Stimulated activated CD4-positive, alpha-beta T cell treated with anti-CD3 and anti-CD28 coated beads, Interleukin-15, amount 100 ng/mL, for 1 hour (primary cell): Measurements from ENCODE around the gene TPI1.

Experiments used
- DNase-seq, 2 donors: peaks; one replicate each; pipeline ENCODE4 v3.0.0-alpha.2; 2020; ENCODE audit warnings: low read depth in 1 of 2, low spot score in 1 of 2

Gene TPI1

DNA sequence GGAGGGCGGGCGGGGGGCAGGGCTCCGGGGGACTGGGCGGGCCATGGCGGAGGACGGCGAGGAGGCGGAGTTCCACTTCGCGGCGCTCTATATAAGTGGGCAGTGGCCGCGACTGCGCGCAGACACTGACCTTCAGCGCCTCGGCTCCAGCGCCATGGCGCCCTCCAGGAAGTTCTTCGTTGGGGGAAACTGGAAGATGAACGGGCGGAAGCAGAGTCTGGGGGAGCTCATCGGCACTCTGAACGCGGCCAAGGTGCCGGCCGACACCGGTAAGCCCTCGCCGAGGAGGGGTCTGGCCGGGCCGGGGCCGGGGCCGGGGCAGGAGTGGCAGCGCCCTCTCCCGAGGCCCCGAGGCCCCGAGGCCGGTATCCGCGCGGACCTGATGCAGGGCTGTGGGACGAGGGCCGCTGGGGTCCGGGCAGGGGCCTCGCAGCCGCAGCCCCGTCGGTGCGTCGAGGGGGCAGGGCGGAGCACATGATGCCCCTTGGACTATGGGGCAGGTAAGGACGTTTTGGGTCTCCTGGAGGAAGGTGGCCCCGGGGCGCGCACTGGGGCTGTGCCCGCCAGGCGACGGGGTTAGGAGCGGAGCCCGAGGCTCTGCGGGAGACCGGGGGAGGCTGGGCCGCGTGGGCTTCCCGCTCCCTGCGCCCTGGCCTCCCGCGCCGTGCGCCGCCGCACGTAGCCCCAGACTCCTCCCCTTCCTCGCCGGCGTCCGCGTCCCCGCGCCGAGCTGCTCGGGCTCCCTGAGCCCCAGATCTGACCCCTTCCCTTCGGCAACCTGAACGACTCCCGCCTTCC, at the start of gene TPI1:
TPI1 (plus strand) TSS at position 119 of the 798 bp plus-strand sequence; CDS start at position 155, 36 bp downstream.
- DNase-seq: peak; percentile 61 to 74

DNA sequence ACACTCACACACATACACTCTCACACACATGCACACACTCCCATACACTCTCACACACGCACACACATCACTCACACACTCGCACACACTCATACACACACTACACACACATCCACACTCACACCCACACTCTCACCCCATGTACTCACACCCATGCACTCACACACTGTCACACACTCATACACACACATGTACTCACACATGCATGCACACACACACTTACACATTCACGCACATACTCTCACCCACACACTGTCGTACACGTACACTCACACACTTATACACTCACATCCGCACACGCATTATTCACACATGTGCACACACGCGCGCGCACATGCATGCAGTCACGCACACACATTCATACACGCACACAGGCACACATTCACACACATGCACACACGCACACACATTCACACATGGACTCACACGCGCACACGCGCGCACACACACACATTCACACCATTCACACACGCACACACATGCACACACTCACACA, 49.6 kb upstream of the TPI1 start:
- no peak for DNase-seq

DNA sequence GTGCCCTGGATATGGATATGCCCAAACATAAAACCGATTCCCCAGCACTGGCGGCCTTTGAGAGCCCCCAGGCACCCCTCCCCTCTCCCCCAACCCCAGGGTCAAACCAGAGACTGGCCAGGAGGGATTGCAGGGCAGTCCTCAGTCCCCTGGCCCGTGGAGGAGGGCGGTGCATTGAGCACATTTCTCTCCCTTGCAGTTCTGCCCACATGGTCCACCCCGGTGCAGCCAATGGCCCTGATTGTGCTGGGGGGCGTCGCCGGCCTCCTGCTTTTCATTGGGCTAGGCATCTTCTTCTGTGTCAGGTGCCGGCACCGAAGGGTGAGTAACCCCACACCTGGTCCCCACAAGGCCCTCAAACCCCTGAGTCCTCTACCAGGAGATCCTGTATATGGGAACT, 49.1 kb upstream of the TPI1 start:
- no peak for DNase-seq

DNA sequence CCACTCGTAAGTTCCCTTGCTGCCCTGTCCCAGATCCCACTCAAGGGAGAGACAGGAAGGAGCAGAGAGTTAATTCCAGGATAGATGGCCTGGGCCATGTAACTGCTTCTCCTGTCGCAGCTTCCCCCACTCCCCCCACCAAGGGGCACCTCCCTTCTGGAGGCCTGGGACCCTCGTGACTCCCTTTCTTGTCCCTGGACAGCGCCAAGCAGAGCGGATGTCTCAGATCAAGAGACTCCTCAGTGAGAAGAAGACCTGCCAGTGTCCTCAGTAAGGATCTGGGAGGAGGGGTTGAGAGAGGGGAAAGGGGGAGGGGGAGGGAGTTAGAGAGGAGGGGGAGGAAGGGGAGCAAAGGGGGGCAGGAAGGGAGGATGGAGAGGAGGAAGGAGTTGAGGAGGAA, 48.7 kb upstream of the TPI1 start:
- no peak for DNase-seq

DNA sequence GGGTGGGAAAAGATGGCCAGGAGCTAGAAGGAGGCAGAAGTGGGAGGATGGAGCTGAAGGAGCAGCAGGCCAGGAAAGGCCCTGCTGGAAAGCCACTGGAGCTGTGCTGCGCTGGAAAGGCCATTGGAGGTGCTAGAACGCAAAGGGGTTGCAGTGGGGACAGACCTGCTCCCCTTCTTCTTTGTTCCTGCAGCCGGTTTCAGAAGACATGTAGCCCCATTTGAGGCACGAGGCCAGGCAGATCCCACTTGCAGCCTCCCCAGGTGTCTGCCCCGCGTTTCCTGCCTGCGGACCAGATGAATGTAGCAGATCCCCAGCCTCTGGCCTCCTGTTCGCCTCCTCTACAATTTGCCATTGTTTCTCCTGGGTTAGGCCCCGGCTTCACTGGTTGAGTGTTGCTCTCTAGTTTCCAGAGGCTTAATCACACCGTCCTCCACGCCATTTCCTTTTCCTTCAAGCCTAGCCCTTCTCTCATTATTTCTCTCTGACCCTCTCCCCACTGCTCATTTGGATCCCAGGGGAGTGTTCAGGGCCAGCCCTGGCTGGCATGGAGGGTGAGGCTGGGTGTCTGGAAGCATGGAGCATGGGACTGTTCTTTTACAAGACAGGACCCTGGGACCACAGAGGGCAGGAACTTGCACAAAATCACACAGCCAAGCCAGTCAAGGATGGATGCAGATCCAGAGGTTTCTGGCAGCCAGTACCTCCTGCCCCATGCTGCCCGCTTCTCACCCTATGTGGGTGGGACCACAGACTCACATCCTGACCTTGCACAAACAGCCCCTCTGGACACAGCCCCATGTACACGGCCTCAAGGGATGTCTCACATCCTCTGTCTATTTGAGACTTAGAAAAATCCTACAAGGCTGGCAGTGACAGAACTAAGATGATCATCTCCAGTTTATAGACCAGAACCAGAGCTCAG, 48.0 kb upstream of the TPI1 start:
- DNase-seq: no peak

DNA sequence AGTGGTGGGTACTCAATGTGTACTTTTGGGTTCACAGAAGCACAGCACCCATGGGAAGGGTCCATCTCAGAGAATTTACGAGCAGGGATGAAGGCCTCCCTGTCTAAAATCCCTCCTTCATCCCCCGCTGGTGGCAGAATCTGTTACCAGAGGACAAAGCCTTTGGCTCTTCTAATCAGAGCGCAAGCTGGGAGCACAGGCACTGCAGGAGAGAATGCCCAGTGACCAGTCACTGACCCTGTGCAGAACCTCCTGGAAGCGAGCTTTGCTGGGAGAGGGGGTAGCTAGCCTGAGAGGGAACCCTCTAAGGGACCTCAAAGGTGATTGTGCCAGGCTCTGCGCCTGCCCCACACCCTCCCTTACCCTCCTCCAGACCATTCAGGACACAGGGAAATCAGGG, 47.2 kb upstream of the TPI1 start:
- DNase-seq: no peak

DNA sequence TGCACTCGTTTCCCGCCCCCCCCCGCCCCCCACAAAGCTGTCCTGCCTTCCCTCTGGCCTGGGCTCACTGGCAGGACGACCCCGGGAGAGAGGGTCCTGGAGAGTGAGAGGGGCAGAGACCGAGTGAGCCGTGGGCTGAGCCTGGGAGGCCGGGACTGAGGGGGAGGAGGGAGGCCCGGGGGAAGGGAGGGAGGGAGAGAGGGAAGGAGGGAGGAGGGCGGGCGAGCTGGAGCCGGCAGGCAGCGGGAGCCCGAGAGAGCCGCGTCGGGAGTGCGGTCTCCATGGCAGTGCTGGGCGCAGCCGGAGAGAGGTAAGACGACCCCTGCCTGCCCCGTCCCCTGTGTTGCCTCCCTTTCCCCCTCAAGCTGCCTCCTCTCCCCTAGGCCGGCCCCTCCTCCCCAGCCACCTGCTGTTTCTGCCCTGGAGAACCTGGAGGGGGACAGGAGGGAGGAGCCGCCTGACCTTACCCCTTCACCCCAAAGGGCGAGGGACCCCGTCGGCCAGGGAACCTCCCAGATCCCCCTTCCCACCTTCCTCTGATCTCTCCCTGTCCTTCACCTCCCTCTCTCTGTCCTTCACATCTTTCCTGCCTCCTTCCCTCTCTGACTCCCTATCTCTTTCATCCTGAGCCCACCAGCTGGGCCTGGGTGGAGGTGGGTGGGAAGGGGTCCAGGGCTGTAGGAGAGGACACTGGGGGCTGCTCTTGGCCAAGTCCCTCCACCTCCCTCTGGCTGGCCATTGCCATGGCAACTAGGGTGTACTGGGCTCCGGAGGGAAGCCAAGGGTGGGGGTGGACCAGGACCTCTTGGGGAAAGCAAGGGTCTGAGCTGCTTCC, 45.5 kb upstream of the TPI1 start, which contains the start of gene GPR162:
GPR162 (plus strand) TSS at position 231 of the 835 bp plus-strand sequence. CDS start 2,078 bp downstream, outside the sequence.
- no peak for DNase-seq

DNA sequence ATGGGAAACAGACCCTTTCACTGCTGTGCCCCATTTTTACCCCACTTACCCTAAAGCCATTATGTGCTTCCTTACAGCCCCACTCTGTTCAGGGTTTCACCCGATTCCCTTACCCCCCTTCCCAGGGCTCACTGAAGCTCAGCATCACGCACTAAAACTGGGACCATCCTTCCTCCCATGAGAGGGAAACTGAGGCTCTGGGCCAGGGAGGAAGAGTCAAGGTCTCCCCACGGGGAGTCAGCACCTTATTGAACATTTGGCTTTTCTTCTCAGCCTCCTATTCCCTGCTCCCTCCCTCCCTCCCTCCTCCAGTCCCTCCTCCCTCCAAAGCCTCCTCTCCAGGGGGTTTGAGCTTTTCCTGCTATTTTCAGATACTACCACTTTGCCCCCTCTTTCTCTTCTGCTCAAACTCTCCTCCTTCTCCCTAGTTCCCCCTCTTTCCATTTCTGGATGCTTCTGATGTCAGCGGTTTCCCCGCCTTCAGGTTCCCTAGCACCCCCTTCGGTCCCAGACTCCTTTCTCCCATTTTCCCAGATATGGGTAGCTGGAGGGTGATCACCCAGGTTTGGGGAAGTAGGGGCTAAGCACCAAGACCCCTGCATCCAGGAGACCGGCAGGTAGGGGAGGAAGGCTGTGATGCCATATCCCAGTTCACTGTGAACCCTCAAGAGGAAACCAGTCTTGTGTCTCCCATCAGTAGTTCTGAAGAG, 44.8 kb upstream of the TPI1 start:
- DNase-seq: no peak

DNA sequence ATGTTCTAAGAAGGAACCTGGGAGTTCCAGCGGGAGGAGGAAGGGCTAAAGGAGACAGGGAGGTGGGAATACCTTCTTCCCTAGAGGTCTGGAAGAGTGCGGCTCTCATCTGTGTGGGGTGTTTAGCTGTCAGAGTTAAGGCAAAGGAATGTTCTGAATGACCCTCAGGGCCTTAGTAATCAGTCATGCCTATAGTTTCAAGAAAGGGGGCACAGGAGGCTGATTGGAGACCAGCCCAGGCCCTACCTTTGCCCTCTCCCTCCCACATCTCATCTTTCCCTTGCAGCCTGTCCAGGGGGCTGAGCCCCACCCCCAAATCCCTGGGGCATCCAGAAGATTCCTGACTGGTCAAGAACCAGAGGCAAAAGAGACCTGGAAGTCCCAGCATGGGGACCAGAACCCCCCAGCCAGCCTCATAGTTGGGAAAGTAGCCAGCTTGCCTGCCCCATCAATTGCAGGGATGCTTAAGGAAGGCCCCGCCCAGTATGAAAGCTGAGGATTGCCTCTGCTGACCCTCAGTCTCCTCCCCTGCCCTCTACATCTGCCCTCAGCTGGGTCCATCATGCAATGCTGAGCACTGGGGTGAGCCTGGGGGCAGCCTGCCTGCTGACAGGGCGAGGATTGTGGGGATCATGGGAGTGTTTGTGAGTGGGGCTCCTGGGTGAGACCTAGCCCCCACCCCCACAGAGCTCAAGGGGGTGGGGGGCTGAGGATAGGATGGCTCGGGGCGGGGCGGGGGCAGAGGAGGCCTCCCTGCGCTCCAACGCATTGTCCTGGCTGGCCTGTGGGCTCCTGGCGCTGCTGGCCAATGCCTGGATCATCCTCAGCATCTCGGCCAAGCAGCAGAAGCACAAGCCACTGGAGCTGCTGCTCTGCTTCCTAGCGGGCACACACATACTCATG, 43.9 kb upstream of the TPI1 start:
- DNase-seq: no peak

DNA sequence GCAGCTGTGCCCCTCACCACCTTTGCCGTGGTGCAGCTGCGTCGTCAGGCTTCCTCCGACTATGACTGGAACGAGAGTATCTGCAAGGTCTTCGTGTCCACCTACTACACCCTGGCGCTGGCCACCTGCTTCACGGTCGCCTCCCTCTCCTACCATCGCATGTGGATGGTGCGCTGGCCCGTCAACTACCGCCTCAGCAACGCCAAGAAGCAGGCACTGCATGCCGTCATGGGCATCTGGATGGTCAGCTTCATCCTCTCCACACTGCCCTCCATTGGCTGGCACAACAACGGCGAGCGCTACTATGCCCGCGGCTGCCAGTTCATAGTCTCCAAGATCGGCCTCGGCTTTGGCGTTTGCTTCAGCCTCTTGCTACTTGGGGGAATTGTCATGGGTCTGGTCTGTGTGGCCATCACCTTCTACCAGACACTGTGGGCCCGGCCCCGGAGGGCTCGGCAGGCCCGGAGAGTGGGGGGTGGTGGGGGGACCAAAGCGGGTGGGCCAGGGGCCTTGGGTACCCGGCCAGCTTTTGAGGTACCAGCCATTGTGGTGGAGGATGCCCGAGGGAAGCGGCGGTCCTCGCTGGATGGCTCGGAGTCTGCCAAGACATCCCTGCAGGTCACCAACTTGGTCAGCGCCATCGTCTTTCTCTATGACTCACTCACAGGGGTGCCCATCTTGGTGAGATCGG, 43.1 kb upstream of the TPI1 start:
- no peak for DNase-seq

DNA sequence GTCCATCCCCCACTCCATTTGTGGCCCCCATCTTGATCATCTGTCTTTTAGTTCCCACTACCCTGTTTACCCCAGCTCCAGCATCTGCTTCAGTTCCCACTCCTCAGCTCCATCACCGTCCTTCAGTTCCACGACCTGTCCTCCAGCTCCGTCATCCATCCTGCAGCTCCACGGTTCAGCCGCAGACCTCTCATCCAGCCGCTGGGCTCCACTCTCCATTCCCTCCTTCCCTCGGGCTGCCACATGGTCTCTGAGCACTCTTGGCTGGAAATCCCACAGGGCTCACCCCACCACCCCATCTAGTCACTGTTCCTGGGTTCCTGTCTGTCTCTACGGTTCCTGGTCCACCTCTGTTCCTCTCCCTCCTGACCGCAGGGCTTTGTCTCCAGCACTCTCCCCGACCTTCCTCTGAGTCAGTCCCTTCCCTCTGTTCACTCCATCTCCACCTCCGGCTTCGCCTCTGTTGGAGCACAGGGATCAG, 42.4 kb upstream of the TPI1 start:
- no peak for DNase-seq

DNA sequence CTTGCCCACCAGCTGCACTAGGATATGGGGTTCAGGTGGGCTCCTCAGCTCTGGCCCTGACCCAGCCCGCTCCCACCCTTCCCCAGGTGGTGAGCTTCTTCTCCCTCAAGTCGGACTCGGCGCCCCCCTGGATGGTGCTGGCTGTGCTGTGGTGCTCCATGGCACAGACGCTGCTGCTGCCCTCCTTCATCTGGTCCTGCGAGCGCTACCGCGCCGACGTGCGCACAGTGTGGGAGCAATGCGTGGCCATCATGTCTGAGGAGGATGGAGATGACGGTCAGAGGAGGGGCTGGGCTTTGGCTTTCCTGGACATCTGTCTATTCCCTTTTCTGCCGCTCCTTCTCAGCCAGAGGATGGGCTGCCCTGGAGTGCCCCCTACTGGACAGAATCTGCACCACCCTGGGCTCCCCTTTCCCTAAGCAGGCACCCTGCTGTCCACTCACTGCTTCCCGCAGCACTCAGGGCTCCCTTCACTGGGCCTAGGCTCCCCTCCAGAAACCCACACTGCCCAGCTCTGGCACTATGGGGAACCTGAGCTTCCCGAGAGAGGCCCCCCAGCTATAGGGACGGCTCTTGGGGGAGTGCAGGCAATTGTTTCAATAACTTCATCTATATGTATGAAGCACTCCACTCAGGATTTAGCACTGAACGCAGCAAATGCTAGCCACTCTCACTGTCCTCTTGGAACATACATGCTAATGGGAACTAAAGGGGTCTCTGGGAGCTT, 41.8 kb upstream of the TPI1 start:
- peak; percentile 70 to 74 for DNase-seq

DNA sequence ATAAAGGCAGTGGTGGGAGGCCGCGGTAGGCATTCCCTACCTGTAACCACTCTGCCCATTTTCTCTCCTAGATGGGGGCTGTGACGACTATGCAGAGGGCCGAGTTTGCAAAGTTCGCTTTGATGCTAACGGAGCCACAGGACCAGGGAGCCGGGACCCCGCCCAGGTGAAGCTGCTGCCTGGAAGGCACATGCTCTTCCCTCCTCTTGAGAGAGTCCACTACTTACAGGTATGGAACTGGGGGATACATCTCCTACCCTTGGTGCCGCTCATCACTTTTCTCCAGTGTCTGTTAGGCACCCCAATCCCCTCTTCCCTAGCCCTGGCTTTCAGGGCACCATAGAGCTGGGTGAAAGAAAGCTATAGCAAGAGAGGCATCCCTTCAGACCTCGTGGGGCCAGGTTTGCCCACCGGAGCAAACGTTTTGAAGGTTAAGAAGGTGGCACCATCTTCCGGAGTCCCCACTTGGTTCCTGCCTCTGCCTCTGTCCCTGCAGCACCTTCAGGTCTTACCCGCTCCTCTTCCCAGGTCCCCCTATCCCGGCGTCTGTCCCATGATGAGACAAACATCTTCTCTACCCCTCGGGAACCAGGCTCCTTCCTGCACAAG, 41.1 kb upstream of the TPI1 start:
- no peak for DNase-seq

DNA sequence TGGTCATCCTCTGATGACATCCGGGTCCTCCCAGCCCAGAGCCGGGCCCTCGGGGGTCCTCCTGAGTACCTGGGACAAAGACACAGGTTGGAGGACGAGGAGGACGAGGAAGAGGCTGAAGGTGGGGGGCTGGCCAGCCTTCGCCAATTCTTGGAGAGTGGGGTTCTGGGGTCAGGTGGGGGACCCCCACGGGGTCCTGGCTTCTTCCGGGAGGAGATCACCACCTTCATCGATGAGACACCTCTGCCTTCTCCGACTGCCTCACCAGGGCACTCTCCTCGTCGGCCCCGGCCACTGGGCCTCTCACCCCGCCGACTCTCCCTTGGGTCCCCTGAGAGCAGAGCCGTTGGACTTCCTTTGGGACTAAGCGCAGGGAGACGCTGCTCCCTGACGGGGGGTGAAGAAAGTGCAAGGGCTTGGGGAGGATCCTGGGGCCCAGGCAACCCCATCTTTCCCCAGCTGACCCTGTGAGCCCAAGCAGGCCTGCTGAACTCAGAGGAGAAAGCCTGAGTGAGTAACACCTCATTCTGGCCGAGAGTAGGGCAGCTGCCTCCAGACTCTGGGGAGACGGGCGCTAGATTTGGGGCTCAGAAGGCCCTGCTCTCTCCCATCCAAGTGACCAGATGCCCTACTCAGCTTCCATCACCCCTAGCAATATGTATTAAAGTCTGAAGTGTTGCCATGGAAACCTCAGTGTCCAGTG, 40.4 kb upstream of the TPI1 start:
- DNase-seq: no peak

DNA sequence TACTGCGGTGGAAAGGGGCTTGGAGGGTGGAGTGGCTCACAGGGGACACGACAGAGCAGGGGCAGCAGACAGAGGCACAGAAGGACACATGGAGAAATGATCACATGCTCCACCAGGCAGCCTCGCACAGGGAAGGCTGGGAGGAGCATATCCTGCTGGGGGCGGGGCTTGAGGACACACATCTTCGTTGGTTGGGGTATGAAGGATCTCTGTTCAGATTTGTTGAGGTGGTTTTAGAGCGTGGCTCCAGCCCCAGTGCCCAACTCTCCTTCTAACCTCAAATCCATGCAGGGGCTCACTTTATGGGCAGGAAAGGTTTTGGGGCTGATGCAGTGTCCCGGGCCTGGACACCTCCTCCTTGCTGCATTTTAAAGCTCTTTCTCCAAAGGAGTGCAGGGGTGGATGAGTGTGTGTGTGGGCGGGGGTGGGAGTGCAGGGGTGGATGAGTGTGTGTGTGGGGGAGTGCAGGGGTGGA, 39.9 kb upstream of the TPI1 start:
- peak in 1 of 2 donors; percentile 30 for DNase-seq

DNA sequence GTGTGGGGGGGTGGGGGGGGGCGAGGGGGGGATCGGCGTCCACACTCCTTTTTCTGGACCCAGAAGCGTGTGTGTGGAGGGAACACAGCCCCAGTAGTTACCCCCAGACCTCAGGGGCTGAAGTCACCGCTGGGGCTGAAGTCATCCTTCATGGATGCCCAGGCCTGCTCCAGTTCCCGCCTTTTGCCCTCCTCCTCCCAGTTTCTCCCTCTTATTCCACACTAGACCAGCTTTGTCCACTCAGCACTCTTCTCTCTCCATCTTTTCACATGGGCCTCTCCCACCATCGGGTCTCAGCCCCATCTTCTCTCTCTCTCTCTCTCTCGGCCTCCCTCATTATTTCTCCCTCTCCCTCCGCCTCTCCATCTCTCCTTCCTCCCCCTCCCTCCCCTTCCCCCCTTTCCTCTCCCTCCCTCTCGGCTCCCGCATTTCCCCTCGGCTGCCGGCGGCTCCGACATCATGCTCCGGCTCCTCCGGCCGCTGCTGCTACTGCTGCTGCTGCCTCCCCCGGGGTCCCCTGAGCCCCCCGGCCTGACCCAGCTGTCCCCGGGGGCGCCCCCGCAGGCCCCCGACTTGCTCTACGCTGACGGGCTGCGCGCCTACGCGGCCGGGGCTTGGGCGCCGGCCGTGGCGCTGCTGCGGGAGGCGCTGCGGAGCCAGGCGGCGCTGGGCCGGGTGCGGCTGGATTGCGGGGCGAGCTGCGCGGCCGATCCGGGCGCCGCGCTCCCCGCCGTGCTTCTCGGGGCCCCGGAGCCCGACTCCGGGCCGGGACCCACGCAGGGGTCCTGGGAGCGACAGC, 39.1 kb upstream of the TPI1 start, which contains the start of gene P3H3:
P3H3 (plus strand) TSS at position 426 of the 799 bp plus-strand sequence; CDS start at position 460, 34 bp downstream.
- DNase-seq: no peak
